Measurements from ENCODE around the gene CCR6.

Gene CCR6

GRCh38 chr6:167093922-167094432 lies 28.9 kb upstream of the CCR6 start:
- H3K27me3 ChIP-seq (ENCODE audit: insufficient read depth, poor library complexity, severe bottlenecking), result no peaks in the 10 kb centered on the region
- peak overlapping the region; percentile 82 for H3K27ac ChIP-seq (replicated peaks)
- DNase-seq (ENCODE audit: low read depth in 1 of 2, low spot score in 1 of 2), result peak in 1 of 2 experiments; percentile 51
- no peak overlapping the region for H3K4me3 ChIP-seq (replicated peaks; ENCODE audit: insufficient read depth, low read length)
- TF ChIP-seq REST (IDR thresholded peaks at IDR 0.05; ENCODE audit: insufficient replicate concordance, low read depth) (no peak), GABPA (IDR thresholded peaks at IDR 0.05; ENCODE audit: low read depth) (0 out of 2 replicates have a peak, but pooled peaks have one; percentile 3), CTCF (IDR thresholded peaks at IDR 0.05; ENCODE audit: insufficient read depth, low read length) (no peak), SPI1 (IDR thresholded peaks at IDR 0.05; ENCODE audit: borderline replicate concordance, low read depth) (no peak), POLR2AphosphoS5 (IDR thresholded peaks at IDR 0.05; ENCODE audit: low read depth) (no peak)

- TF ChIP-seq SPI1 (IDR thresholded peaks at IDR 0.05; ENCODE audit: borderline replicate concordance, low read depth) (no peak), GABPA (IDR thresholded peaks at IDR 0.05; ENCODE audit: low read depth) (no peak), CTCF (IDR thresholded peaks at IDR 0.05; ENCODE audit: insufficient read depth, low read length) (no peak), REST (IDR thresholded peaks at IDR 0.05; ENCODE audit: insufficient replicate concordance, low read depth) (no peak), POLR2AphosphoS5 (IDR thresholded peaks at IDR 0.05; ENCODE audit: low read depth) (no peak)
- Histone ChIP-seq H3K27me3 (ENCODE audit: insufficient read depth, poor library complexity, severe bottlenecking) (no peaks in the 10 kb centered on the region), H3K27ac (replicated peaks) (peak overlapping the region; percentile 82), H3K4me3 (replicated peaks; ENCODE audit: insufficient read depth, low read length) (no peak overlapping the region)
- peak in 1 of 2 experiments; percentile 55 for DNase-seq (ENCODE audit: low read depth in 1 of 2, low spot score in 1 of 2)
These were observed 28.5 kb upstream of the CCR6 start for GRCh38 chr6:167094436-167094819.

GRCh38 chr6:167094820-167095637 lies 27.9 kb upstream of the CCR6 start:
- no peak overlapping the region for H3K4me3 ChIP-seq (replicated peaks; ENCODE audit: insufficient read depth, low read length)
- TF ChIP-seq SPI1 (IDR thresholded peaks at IDR 0.05; ENCODE audit: borderline replicate concordance, low read depth), result no peak
- no peak for TF ChIP-seq POLR2AphosphoS5 (IDR thresholded peaks at IDR 0.05; ENCODE audit: low read depth)
- no peak for TF ChIP-seq CTCF (IDR thresholded peaks at IDR 0.05; ENCODE audit: insufficient read depth, low read length)
- no peak for TF ChIP-seq GABPA (IDR thresholded peaks at IDR 0.05; ENCODE audit: low read depth)
- TF ChIP-seq REST (IDR thresholded peaks at IDR 0.05; ENCODE audit: insufficient replicate concordance, low read depth), result no peak
- DNase-seq (ENCODE audit: low read depth in 1 of 2, low spot score in 1 of 2), result no peak
- no peaks in the 10 kb centered on the region for H3K27me3 ChIP-seq (ENCODE audit: insufficient read depth, poor library complexity, severe bottlenecking)
- H3K27ac ChIP-seq (replicated peaks), result peak overlapping the region; percentile 82
